ENCODE measurements around the gene SLC22A16.
"Not testable (repeated sequence)": the region's sequence is repeated elsewhere in the genome, so short reads cannot be mapped to it uniquely, and the experiment has no call there.

SLC22A16 gene, protein sequence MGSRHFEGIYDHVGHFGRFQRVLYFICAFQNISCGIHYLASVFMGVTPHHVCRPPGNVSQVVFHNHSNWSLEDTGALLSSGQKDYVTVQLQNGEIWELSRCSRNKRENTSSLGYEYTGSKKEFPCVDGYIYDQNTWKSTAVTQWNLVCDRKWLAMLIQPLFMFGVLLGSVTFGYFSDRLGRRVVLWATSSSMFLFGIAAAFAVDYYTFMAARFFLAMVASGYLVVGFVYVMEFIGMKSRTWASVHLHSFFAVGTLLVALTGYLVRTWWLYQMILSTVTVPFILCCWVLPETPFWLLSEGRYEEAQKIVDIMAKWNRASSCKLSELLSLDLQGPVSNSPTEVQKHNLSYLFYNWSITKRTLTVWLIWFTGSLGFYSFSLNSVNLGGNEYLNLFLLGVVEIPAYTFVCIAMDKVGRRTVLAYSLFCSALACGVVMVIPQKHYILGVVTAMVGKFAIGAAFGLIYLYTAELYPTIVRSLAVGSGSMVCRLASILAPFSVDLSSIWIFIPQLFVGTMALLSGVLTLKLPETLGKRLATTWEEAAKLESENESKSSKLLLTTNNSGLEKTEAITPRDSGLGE

GRCh38 chr6:110476046-110476849 is at the start of gene SLC22A16:
TSS of gene SLC22A16 (minus strand) at chr6:110476613. CDS start at chr6:110476574, 39 bp downstream.
- H3K4me3 ChIP-seq (ENCODE audit: low read depth, low read length) = no peak within 1 kb of the TSS

DNA sequence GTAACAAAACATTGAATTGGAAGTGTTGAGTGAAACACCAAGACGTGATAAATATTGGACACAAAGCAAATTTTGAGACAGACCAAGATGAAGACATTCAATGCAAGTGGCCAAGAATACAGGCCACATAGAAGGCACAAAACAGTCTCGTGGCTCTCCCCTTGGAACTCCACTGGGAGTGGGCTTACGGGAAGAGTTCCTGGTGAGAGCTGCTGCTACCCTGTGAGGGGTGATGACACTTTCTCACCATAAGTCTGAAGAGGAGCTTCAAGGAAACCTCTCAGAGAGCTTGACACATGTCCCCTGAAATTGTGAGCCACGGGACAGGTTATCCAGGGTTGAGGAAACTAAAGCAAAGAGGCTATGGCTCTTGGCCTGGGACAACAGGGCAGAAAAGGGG is 48.6 kb upstream of the SLC22A16 start:
- H3K4me3 ChIP-seq (ENCODE audit: low read depth, low read length) = no peak overlapping the region

DNA sequence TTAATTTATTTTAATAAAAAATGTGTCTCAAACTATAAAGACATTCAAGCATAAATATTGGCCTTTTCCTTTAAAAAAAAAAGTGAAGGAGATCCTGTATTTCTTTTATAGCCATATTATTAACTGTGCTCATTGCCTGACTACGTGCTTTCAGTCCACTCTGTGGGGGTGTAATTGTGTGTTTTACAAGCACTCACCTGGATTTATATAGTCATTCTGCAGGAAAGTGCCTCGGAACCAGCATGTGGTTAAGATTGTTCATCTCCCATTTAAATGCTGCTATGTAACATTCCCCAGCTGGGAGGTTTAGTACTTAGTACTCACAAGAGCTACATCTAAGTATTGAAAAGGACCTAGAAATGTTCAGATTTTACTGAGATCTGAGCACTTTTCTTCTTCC is 47.9 kb upstream of the SLC22A16 start:
- H3K4me3 ChIP-seq (ENCODE audit: low read depth, low read length) = no peak overlapping the region

DNA sequence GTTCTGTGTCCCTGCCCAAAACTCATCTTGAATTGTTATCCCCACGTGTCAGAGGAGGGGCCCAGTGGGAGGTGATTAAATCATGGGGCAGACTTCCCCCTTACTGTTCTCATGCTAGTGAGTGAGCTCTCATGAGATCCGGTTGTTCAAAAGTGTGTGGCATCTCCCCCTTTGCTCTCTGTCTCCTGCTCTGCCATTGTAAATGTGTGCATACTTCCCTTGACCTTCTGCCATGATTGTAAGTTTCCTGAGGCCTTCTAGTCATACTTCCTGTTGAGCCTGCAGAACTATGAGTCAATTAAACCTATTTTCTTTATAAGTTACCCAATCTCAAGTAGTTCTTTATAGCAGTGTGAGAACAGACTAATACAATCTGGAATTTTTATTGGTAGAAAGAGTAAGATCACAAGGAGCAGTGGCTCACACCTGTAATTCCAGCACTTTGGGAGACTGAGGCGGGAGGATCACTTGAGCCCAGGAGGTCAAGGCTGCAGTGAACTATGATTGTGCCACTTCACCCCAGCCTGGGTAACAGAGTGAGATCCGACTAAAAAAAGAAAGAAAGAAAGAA is 47.1 kb upstream of the SLC22A16 start:
- no peak overlapping the region for H3K4me3 ChIP-seq (ENCODE audit: low read depth, low read length)

- H3K4me3 ChIP-seq (ENCODE audit: low read depth, low read length) = no peak overlapping the region
Observed at GRCh38 chr6:110522427-110522826, 46.0 kb upstream of the SLC22A16 start.

DNA sequence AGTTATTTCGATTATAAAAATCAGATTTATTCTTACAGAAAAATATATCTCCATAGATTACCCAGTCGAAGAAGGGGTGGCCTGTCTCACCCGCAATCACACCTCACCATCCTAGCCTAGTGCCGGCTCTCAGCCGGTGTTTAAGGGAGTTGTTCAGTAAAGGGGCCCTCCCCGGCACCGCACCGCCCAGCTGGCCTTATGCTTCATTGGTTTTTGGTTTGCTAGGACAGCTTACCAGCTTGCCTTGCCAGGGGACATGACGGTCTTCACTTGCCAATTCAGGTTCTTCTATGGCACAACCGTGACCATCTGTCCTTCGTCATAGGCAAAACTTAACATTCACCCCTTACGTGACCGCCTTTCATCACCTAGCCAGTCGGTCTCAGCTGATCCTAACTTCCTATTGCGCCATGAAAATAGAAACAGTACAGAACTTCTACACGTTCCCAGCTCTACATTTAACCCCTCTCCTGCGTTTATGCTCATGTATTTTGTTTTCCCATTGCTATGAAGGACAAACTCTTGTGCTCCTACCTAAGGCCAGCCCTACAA is 44.7 kb upstream of the SLC22A16 start:
- no peak overlapping the region for H3K4me3 ChIP-seq (ENCODE audit: low read depth, low read length)

- no peak overlapping the region for H3K4me3 ChIP-seq (ENCODE audit: low read depth, low read length)
Observed at GRCh38 chr6:110520209-110520965, 44.0 kb upstream of the SLC22A16 start.

GRCh38 chr6:110517601-110518281 is 41.3 kb upstream of the SLC22A16 start:
- no peak overlapping the region for H3K4me3 ChIP-seq (ENCODE audit: low read depth, low read length)

DNA sequence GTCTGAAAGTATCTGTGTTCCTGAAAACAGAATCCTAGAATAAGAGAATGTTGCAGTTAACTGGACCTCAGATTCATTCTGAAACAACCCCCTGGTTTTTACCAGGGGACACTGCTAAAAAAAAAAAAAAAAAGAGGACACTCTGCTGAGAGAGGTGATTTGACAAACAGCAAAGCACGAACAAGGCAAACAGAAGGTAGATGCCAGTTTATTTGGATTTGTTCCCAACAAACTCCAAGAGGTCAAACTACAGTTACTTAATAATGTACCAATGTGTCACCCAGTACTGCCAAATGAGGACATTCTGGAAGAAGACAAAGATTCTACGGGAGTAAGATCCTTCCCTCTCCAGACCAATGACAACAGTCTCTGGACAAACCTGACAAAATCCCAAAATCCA is 40.6 kb upstream of the SLC22A16 start:
- no peak overlapping the region for H3K4me3 ChIP-seq (ENCODE audit: low read depth, low read length)

- no peak overlapping the region for H3K4me3 ChIP-seq (ENCODE audit: low read depth, low read length)
Observed at GRCh38 chr6:110514818-110515217, 38.4 kb upstream of the SLC22A16 start.

DNA sequence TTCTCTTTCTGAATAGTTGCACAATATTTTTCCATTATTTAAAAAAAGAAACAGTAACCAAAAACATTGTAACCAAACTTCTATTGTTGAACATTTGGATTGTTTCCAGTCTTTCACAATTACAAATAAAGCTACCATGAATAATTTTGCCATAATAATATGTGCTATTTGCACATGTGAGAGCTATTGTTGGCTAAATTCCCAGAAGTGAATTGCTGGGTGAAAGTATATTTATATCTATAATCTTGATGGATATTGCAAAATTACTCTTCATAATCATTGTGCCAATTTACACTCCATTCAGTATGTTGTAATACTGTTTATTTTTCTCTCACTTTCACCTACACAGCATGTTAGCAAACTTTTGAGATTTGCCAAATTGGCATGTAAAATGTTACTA is 36.6 kb upstream of the SLC22A16 start:
- H3K4me3 ChIP-seq (ENCODE audit: low read depth, low read length) = no peak overlapping the region

DNA sequence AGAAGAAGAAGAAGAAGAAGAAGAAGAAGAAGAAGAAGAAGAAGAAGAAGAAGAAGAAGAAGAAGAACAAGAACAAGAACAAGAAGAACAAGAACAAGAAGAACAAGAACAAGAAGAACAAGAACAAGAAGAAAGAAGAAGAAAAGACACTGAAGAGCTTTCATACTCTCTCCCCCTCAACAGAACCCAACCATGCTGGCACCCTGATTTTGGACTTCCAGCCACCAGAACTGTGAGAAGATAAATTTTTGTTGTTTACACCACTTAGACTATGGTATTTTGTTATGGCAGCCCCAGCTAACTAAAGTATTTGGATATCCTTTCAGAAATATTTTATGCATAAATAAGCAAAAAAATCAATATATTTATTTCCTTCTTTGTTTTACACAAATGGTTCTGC is 36.1 kb upstream of the SLC22A16 start:
- H3K4me3 ChIP-seq (ENCODE audit: low read depth, low read length) = not testable (repeated sequence)

DNA sequence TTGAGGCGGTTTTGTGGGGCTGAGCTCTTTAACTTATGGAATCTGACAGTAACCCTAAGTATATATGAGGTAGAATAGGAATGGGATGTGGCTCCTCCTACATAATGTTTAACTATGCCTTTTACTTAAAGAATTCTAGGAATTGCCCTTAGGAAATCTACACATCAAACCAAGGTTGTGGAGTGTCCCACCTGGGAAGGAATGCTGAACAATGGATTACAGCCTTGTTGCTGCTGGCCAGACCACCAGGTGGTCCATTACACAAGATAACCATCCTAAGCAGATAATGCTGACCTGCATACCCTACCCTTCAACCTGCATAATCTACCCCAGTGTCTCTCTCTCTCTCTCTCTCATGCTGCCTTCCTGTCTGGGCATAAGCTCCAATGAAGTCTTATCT is 35.0 kb upstream of the SLC22A16 start:
- H3K4me3 ChIP-seq (ENCODE audit: low read depth, low read length) = no peak overlapping the region

- H3K4me3 ChIP-seq (ENCODE audit: low read depth, low read length) = no peak overlapping the region
Observed at GRCh38 chr6:110509617-110510241, 33.3 kb upstream of the SLC22A16 start.

DNA sequence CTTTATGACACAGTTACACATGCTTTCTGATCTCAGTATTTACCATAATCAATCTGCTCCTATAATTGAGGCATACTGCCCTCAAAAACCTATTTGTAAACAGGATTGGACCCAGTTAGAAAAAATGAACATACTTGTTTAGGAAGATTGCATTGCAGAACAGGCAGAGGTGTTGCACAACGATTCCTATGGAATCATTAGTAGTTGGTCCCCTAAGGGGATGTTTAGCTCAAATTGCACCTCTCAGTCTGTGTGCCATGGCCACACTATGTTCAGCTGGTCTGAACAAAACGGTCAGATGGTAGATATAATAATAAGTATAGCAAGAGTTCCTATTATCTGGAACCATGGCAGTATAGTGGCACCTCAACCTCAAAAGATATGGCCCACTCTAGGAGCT is 28.5 kb upstream of the SLC22A16 start:
- H3K4me3 ChIP-seq (ENCODE audit: low read depth, low read length) = not testable (repeated sequence)

DNA sequence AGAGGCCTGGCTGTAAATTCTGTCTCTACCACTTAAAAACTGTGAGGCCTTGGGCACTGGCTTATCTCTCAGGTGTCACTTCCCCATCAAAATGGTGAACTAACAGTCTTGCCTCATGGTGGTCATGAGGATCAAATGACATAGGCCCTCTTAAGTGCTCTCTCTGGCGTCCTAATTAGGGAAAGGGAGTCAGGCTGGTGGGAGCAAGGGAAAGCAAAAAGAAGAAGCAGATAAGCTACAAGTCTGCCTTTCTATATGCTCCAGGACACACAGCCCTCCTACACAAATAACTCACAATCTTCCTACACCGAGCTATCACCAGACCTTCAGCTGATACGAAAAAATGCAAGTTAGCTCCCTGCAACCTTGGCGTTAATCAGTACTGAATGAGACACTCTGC is 19.5 kb upstream of the SLC22A16 start:
- H3K4me3 ChIP-seq (ENCODE audit: low read depth, low read length) = no peak overlapping the region

DNA sequence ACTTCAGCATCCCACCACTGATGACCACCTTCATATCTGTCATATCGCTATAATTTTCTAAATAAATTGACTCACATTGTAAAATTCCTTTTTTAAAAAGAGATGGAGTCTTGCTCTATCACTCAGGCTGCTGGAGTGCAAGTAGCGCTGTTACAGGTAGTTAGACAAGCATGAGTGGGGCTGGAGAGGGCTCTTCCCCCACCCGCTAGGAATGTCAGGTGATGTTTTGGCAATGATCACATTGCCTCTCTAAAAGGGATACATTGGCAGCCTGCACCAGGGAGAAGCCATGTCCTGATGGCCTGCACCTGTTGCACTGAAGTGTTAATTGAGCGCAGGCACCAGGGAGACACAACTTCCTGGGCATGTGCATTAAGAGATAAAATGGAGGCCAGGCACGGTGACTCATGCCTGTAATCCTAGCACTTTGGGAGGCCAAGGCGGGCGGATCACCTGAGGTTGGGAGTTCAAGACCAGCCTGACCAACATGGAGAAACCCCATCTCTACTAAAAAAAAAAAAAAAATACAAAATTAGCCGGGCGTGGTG is 16.9 kb upstream of the SLC22A16 start:
- H3K4me3 ChIP-seq (ENCODE audit: low read depth, low read length) = no peak overlapping the region

- H3K4me3 ChIP-seq (ENCODE audit: low read depth, low read length) = no peak overlapping the region
Observed at GRCh38 chr6:110492584-110492983, 16.2 kb upstream of the SLC22A16 start.

DNA sequence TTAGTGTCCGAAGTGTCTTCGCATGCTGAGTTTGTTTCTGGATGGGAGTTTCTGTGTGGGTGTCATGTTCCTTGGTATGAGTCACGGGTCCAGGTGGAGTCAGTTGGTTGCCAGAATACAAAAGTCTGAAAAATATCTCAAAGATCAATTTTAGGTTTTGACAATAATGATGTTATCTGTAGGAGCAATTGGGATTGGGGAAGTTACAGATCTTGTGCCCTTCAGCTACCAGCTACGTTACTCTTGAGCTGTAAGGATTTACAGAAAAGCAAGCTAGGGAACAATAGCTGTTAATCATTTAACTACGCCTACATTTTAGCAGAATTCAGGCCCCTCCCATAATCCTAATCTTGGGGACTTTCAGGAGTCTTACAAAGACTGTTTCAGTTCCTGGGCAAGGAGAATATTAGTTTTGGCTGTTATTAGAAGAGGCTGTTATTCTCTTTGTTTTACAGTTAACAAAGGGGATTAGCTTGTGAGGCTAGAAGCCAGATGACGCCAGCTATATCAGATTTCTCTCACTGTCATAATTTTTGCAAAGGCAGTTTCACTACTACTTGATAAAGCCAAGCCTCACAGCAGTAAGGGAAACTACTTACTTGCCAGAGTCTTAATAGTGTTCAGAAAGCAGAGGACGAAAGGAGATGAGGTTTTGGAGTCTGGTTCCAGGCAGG is 15.4 kb upstream of the SLC22A16 start:
- H3K4me3 ChIP-seq (ENCODE audit: low read depth, low read length) = no peak overlapping the region

Measured in iPS-11a (cell line).